HL-60 (cell line): ENCODE results near the gene CFAP46.

ENCODE experiments used
- POLR2AphosphoS5 ChIP-seq: IDR thresholded peaks from 2 replicates; pipeline ENCODE4 v1.6.1; 2012; ENCODE audit warnings: low read depth
- TF ChIP-seq, protein P1 (sequence below): IDR thresholded peaks from one replicate; pipeline ENCODE4 v1.5.1; 2011; ENCODE audit warnings: low read length, control low read depth, inconsistent platforms; ENCODE audit not compliant: insufficient read depth
- TF ChIP-seq, protein P2 (sequence below): IDR thresholded peaks from 2 replicates; pipeline ENCODE4 v1.6.1; 2012; ENCODE audit warnings: low read depth; ENCODE audit not compliant: insufficient replicate concordance

DNA sequence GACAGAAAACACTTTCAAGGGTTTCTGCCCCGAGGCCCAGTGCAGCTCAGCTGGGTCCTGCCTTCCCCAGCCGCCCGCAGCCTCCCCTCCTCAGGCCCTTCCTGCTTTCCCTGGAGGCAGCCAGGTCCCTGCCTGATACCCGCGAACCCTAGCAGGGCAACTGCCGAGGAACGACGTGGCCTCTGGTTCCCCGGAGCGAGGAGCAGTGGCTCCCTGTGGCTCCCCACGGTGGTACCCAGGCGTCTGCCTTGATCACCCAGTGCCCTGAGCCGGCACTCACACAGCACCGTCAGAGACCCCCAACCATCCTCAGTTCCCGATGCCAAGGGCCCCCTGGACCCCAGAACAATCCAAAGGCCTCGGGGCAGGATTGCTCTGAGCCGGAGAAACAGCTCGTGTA, 58.3 kb downstream of the CFAP46 start:
- TF ChIP-seq, protein P1, sequence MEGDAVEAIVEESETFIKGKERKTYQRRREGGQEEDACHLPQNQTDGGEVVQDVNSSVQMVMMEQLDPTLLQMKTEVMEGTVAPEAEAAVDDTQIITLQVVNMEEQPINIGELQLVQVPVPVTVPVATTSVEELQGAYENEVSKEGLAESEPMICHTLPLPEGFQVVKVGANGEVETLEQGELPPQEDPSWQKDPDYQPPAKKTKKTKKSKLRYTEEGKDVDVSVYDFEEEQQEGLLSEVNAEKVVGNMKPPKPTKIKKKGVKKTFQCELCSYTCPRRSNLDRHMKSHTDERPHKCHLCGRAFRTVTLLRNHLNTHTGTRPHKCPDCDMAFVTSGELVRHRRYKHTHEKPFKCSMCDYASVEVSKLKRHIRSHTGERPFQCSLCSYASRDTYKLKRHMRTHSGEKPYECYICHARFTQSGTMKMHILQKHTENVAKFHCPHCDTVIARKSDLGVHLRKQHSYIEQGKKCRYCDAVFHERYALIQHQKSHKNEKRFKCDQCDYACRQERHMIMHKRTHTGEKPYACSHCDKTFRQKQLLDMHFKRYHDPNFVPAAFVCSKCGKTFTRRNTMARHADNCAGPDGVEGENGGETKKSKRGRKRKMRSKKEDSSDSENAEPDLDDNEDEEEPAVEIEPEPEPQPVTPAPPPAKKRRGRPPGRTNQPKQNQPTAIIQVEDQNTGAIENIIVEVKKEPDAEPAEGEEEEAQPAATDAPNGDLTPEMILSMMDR: no peak
- TF ChIP-seq, protein P2, sequence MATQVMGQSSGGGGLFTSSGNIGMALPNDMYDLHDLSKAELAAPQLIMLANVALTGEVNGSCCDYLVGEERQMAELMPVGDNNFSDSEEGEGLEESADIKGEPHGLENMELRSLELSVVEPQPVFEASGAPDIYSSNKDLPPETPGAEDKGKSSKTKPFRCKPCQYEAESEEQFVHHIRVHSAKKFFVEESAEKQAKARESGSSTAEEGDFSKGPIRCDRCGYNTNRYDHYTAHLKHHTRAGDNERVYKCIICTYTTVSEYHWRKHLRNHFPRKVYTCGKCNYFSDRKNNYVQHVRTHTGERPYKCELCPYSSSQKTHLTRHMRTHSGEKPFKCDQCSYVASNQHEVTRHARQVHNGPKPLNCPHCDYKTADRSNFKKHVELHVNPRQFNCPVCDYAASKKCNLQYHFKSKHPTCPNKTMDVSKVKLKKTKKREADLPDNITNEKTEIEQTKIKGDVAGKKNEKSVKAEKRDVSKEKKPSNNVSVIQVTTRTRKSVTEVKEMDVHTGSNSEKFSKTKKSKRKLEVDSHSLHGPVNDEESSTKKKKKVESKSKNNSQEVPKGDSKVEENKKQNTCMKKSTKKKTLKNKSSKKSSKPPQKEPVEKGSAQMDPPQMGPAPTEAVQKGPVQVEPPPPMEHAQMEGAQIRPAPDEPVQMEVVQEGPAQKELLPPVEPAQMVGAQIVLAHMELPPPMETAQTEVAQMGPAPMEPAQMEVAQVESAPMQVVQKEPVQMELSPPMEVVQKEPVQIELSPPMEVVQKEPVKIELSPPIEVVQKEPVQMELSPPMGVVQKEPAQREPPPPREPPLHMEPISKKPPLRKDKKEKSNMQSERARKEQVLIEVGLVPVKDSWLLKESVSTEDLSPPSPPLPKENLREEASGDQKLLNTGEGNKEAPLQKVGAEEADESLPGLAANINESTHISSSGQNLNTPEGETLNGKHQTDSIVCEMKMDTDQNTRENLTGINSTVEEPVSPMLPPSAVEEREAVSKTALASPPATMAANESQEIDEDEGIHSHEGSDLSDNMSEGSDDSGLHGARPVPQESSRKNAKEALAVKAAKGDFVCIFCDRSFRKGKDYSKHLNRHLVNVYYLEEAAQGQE: no peak
- no peak for TF ChIP-seq POLR2AphosphoS5
